ENCODE results near the gene SNCB.

The SNCB gene

GRCh38 chr5:176589039-176589769 lies 41.1 kb downstream of the SNCB start:
- H3K36me3 ChIP-seq (ENCODE audit: control insufficient read depth in 4 of 4, insufficient read depth in 4 of 4, low read length in 3 of 4), result no peaks in the 10 kb centered on the region
- no peak overlapping the region for H3K27ac ChIP-seq (ENCODE audit: insufficient read depth in 1 of 2, low read depth in 1 of 2, low read length in 2 of 2, poor library complexity in 1 of 2, severe bottlenecking in 2 of 2)
- no peak for DNase-seq
- H3K4me1 ChIP-seq (ENCODE audit: control extremely low read depth in 1 of 4, control insufficient read depth in 4 of 4, insufficient read depth in 4 of 4, low read length in 3 of 4), result no peaks in the 10 kb centered on the region
- WGBS (ENCODE audit: insufficient coverage), result 96% methylated on average over 25 of the region's 31 CpGs
- peaks cover 0 to 8% (median 0%) of the 10 kb centered on the region in 5 experiments for H3K27me3 ChIP-seq (replicated peaks in 2 of 5; ENCODE audit: control insufficient read depth in 4 of 5, insufficient read depth in 5 of 5, low read length in 4 of 5)
- ChIA-PET POLR2A (no interaction called here), CTCF (interaction anchor here (1.0 to 1.3 kb wide), 3 partner anchors 11 to 19 kb away, joined by 3 read pairs; no protein-coding TSS in a partner anchor)
- H3K9me3 ChIP-seq (ENCODE audit: control extremely low read depth in 1 of 5, control insufficient read depth in 4 of 5, insufficient read depth in 2 of 5, low read depth in 1 of 5, low read length in 4 of 5), result peaks cover 0 to 25% (median 13%) of the 10 kb centered on the region in 5 experiments
- H3K4me3 ChIP-seq (ENCODE audit: control insufficient read depth in 1 of 7, extremely low read depth in 1 of 7, insufficient read depth in 4 of 7, low read depth in 2 of 7, low read length in 6 of 7), result no peak overlapping the region

GRCh38 chr5:176588297-176588696 lies 42.0 kb downstream of the SNCB start:
- no peaks in the 10 kb centered on the region for H3K27me3 ChIP-seq (replicated peaks in 2 of 5; ENCODE audit: control insufficient read depth in 4 of 5, insufficient read depth in 5 of 5, low read length in 4 of 5)
- CTCF ChIA-PET, result interaction anchor here (1.2 to 2.3 kb wide), 3 partner anchors 10 to 15 kb away, joined by 3 to 6 read pairs (median 3); no protein-coding TSS in a partner anchor
- H3K27ac ChIP-seq (ENCODE audit: insufficient read depth in 1 of 2, low read depth in 1 of 2, low read length in 2 of 2, poor library complexity in 1 of 2, severe bottlenecking in 2 of 2), result no peak overlapping the region
- peaks cover 0 to 30% (median 15%) of the 10 kb centered on the region in 5 experiments for H3K9me3 ChIP-seq (ENCODE audit: control extremely low read depth in 1 of 5, control insufficient read depth in 4 of 5, insufficient read depth in 2 of 5, low read depth in 1 of 5, low read length in 4 of 5)
- H3K4me1 ChIP-seq (ENCODE audit: control extremely low read depth in 1 of 4, control insufficient read depth in 4 of 4, insufficient read depth in 4 of 4, low read length in 3 of 4), result no peaks in the 10 kb centered on the region
- no peaks in the 10 kb centered on the region for H3K36me3 ChIP-seq (ENCODE audit: control insufficient read depth in 4 of 4, insufficient read depth in 4 of 4, low read length in 3 of 4)
- H3K4me3 ChIP-seq (ENCODE audit: control insufficient read depth in 1 of 7, extremely low read depth in 1 of 7, insufficient read depth in 4 of 7, low read depth in 2 of 7, low read length in 6 of 7), result no peak overlapping the region
- no peak for DNase-seq
- POLR2A ChIA-PET, result no interaction called here

- no peaks in the 10 kb centered on the region for H3K27me3 ChIP-seq (replicated peaks in 2 of 5; ENCODE audit: control insufficient read depth in 4 of 5, insufficient read depth in 5 of 5, low read length in 4 of 5)
- no peak overlapping the region for H3K27ac ChIP-seq (ENCODE audit: insufficient read depth in 1 of 2, low read depth in 1 of 2, low read length in 2 of 2, poor library complexity in 1 of 2, severe bottlenecking in 2 of 2)
- DNase-seq, result no peak
- WGBS (ENCODE audit: insufficient coverage), result 90% methylated on average over 5 of the region's 7 CpGs
- H3K4me1 ChIP-seq (ENCODE audit: control extremely low read depth in 1 of 4, control insufficient read depth in 4 of 4, insufficient read depth in 4 of 4, low read length in 3 of 4), result no peaks in the 10 kb centered on the region
- peaks cover 0 to 30% (median 15%) of the 10 kb centered on the region in 5 experiments for H3K9me3 ChIP-seq (ENCODE audit: control extremely low read depth in 1 of 5, control insufficient read depth in 4 of 5, insufficient read depth in 2 of 5, low read depth in 1 of 5, low read length in 4 of 5)
- ChIA-PET CTCF (interaction anchor here (1.2 to 2.3 kb wide), 5 partner anchors 9 to 34 kb away, joined by 3 to 6 read pairs (median 4); no protein-coding TSS in a partner anchor), POLR2A (interaction anchor here (1.2 kb wide), 1 partner anchor 13 kb away, joined by 3 read pairs; no protein-coding TSS in a partner anchor)
- no peaks in the 10 kb centered on the region for H3K36me3 ChIP-seq (ENCODE audit: control insufficient read depth in 4 of 4, insufficient read depth in 4 of 4, low read length in 3 of 4)
- no peak overlapping the region for H3K4me3 ChIP-seq (ENCODE audit: control insufficient read depth in 1 of 7, extremely low read depth in 1 of 7, insufficient read depth in 4 of 7, low read depth in 2 of 7, low read length in 6 of 7)
Observed at GRCh38 chr5:176587398-176587797, 42.9 kb downstream of the SNCB start.

- Histone ChIP-seq H3K4me1 (ENCODE audit: control extremely low read depth in 1 of 4, control insufficient read depth in 4 of 4, insufficient read depth in 4 of 4, low read length in 3 of 4) (no peaks in the 10 kb centered on the region), H3K4me3 (ENCODE audit: control insufficient read depth in 1 of 7, extremely low read depth in 1 of 7, insufficient read depth in 4 of 7, low read depth in 2 of 7, low read length in 6 of 7) (no peak overlapping the region), H3K27me3 (replicated peaks in 2 of 5; ENCODE audit: control insufficient read depth in 4 of 5, insufficient read depth in 5 of 5, low read length in 4 of 5) (no peaks in the 10 kb centered on the region), H3K27ac (ENCODE audit: insufficient read depth in 1 of 2, low read depth in 1 of 2, low read length in 2 of 2, poor library complexity in 1 of 2, severe bottlenecking in 2 of 2) (no peak overlapping the region), H3K36me3 (ENCODE audit: control insufficient read depth in 4 of 4, insufficient read depth in 4 of 4, low read length in 3 of 4) (no peaks in the 10 kb centered on the region), H3K9me3 (ENCODE audit: control extremely low read depth in 1 of 5, control insufficient read depth in 4 of 5, insufficient read depth in 2 of 5, low read depth in 1 of 5, low read length in 4 of 5) (peaks cover 0 to 26% (median 15%) of the 10 kb centered on the region in 5 experiments)
- 88% methylated on average over 4 of the region's 4 CpGs for WGBS (ENCODE audit: insufficient coverage)
- no peak for DNase-seq
- CTCF ChIA-PET, result interaction anchor here (1.4 to 3.5 kb wide), 2 partner anchors 10 to 13 kb away, joined by 6 to 16 read pairs; no protein-coding TSS in a partner anchor
- POLR2A ChIA-PET, result no interaction called here
Observed at GRCh38 chr5:176583076-176583475, 47.3 kb downstream of the SNCB start.

GRCh38 chr5:176581361-176581760 lies 49.0 kb downstream of the SNCB start:
- Histone ChIP-seq H3K27ac (ENCODE audit: insufficient read depth in 1 of 2, low read depth in 1 of 2, low read length in 2 of 2, poor library complexity in 1 of 2, severe bottlenecking in 2 of 2) (no peak overlapping the region), H3K9me3 (ENCODE audit: control extremely low read depth in 1 of 5, control insufficient read depth in 4 of 5, insufficient read depth in 2 of 5, low read depth in 1 of 5, low read length in 4 of 5) (peaks cover 0 to 24% (median 15%) of the 10 kb centered on the region in 5 experiments), H3K27me3 (replicated peaks in 2 of 5; ENCODE audit: control insufficient read depth in 4 of 5, insufficient read depth in 5 of 5, low read length in 4 of 5) (no peaks in the 10 kb centered on the region), H3K4me3 (ENCODE audit: control insufficient read depth in 1 of 7, extremely low read depth in 1 of 7, insufficient read depth in 4 of 7, low read depth in 2 of 7, low read length in 6 of 7) (no peak overlapping the region), H3K4me1 (ENCODE audit: control extremely low read depth in 1 of 4, control insufficient read depth in 4 of 4, insufficient read depth in 4 of 4, low read length in 3 of 4) (no peaks in the 10 kb centered on the region), H3K36me3 (ENCODE audit: control insufficient read depth in 4 of 4, insufficient read depth in 4 of 4, low read length in 3 of 4) (no peaks in the 10 kb centered on the region)
- POLR2A ChIA-PET, result no interaction called here
- 97% methylated on average over 10 of the region's 12 CpGs for WGBS (ENCODE audit: insufficient coverage)
- DNase-seq, result no peak
- CTCF ChIA-PET, result no interaction called here

GRCh38 chr5:176579323-176579722 lies 51.0 kb downstream of the SNCB start:
- POLR2A ChIA-PET, result no interaction called here
- WGBS (ENCODE audit: insufficient coverage), result 100% methylated on average over 3 of the region's 4 CpGs
- H3K27me3 ChIP-seq (replicated peaks in 2 of 5; ENCODE audit: control insufficient read depth in 4 of 5, insufficient read depth in 5 of 5, low read length in 4 of 5), result peaks cover 0 to 2% (median 0%) of the 10 kb centered on the region in 5 experiments

GRCh38 chr5:176578391-176578808 lies 51.9 kb downstream of the SNCB start:
- peaks cover 0 to 5% (median 0%) of the 10 kb centered on the region in 5 experiments for H3K27me3 ChIP-seq (replicated peaks in 2 of 5; ENCODE audit: control insufficient read depth in 4 of 5, insufficient read depth in 5 of 5, low read length in 4 of 5)
- DNase-seq, result peak; percentile 25 to 60 (median 58)
- WGBS (ENCODE audit: insufficient coverage), result 66% methylated on average over 13 of the region's 15 CpGs
- ChIA-PET CTCF (interaction anchor here (0.8 to 2.0 kb wide), 11 partner anchors 8 to 848 kb away, joined by 3 to 7 read pairs (median 3); no protein-coding TSS in a partner anchor), POLR2A (no interaction called here)
- no peaks in the 10 kb centered on the region for H3K36me3 ChIP-seq (ENCODE audit: control insufficient read depth in 4 of 4, insufficient read depth in 4 of 4, low read length in 3 of 4)
- H3K27ac ChIP-seq (ENCODE audit: insufficient read depth in 1 of 2, low read depth in 1 of 2, low read length in 2 of 2, poor library complexity in 1 of 2, severe bottlenecking in 2 of 2), result no peak overlapping the region
- H3K4me3 ChIP-seq (ENCODE audit: control insufficient read depth in 1 of 7, extremely low read depth in 1 of 7, insufficient read depth in 4 of 7, low read depth in 2 of 7, low read length in 6 of 7), result no peak overlapping the region
- no peaks in the 10 kb centered on the region for H3K4me1 ChIP-seq (ENCODE audit: control extremely low read depth in 1 of 4, control insufficient read depth in 4 of 4, insufficient read depth in 4 of 4, low read length in 3 of 4)
- H3K9me3 ChIP-seq (ENCODE audit: control extremely low read depth in 1 of 5, control insufficient read depth in 4 of 5, insufficient read depth in 2 of 5, low read depth in 1 of 5, low read length in 4 of 5), result no peaks in the 10 kb centered on the region

More at GRCh38 chr5:176579323-176579722, 51.0 kb downstream of the SNCB start:
- no peak for DNase-seq
- Histone ChIP-seq H3K9me3 (ENCODE audit: control extremely low read depth in 1 of 5, control insufficient read depth in 4 of 5, insufficient read depth in 2 of 5, low read depth in 1 of 5, low read length in 4 of 5) (peaks cover 0 to 7% (median 4%) of the 10 kb centered on the region in 5 experiments), H3K27ac (ENCODE audit: insufficient read depth in 1 of 2, low read depth in 1 of 2, low read length in 2 of 2, poor library complexity in 1 of 2, severe bottlenecking in 2 of 2) (no peak overlapping the region), H3K36me3 (ENCODE audit: control insufficient read depth in 4 of 4, insufficient read depth in 4 of 4, low read length in 3 of 4) (no peaks in the 10 kb centered on the region), H3K4me1 (ENCODE audit: control extremely low read depth in 1 of 4, control insufficient read depth in 4 of 4, insufficient read depth in 4 of 4, low read length in 3 of 4) (no peaks in the 10 kb centered on the region), H3K4me3 (ENCODE audit: control insufficient read depth in 1 of 7, extremely low read depth in 1 of 7, insufficient read depth in 4 of 7, low read depth in 2 of 7, low read length in 6 of 7) (no peak overlapping the region)
- CTCF ChIA-PET, result interaction anchor here (0.9 to 2.0 kb wide), 7 partner anchors 8 to 849 kb away, joined by 3 to 7 read pairs (median 3); no protein-coding TSS in a partner anchor
